Measurements from ENCODE around the gene CDK12.
"Not testable (repeated sequence)": the region's sequence is repeated elsewhere in the genome, so short reads cannot be mapped to it uniquely, and the experiment has no call there.

Gene CDK12

DNA sequence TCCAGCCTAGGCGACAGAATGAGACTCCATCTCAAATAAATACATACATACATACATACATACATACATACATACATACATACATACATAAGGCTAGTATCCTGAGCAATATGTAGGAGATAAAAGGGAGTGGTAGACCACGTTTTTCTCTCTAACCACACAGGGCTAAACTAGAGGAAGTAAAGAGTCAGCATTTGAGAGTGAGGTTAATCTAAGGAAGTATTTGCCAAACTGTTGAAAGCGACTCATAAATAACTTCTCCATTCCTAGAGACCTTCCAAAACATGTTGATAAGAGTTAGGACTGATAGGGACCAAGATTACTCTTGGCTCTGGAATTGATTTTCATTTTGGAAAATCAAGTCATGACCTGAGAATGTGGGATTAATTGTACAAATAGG is 77.6 kb downstream of the CDK12 start:
- TF ChIP-seq, protein P1, sequence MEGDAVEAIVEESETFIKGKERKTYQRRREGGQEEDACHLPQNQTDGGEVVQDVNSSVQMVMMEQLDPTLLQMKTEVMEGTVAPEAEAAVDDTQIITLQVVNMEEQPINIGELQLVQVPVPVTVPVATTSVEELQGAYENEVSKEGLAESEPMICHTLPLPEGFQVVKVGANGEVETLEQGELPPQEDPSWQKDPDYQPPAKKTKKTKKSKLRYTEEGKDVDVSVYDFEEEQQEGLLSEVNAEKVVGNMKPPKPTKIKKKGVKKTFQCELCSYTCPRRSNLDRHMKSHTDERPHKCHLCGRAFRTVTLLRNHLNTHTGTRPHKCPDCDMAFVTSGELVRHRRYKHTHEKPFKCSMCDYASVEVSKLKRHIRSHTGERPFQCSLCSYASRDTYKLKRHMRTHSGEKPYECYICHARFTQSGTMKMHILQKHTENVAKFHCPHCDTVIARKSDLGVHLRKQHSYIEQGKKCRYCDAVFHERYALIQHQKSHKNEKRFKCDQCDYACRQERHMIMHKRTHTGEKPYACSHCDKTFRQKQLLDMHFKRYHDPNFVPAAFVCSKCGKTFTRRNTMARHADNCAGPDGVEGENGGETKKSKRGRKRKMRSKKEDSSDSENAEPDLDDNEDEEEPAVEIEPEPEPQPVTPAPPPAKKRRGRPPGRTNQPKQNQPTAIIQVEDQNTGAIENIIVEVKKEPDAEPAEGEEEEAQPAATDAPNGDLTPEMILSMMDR (IDR thresholded peaks at IDR 0.05; ENCODE audit: control insufficient read depth, insufficient read depth, low read depth, low read length, missing control alignments), result no peak
- H3K4me3 ChIP-seq (ENCODE audit: control insufficient read depth, low read depth, low read length), result no peak overlapping the region
- no peak for DNase-seq (ENCODE audit: low read depth)

DNA sequence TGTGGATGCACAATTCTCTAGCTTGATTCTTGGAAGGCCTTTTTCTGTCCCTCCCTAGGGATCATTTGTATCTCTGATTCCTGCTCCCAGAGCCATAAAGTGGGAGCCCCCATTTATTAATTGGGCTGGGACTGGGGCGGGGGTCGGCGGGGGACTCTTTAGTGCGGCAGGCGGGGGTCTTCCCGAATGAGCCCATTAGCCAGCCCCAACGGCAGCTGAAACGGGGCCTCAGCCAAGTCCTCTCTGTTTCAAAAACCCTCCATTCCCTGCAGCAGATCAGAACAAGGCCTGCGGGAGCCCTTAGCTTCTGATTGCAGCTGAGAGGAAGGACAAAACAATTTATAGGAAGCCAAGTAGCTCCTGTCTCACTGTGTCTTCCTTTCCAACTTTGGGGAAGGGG is 79.3 kb downstream of the CDK12 start:
- TF ChIP-seq, protein P1 (IDR thresholded peaks at IDR 0.05; ENCODE audit: control insufficient read depth, insufficient read depth, low read depth, low read length, missing control alignments), result no peak
- H3K4me3 ChIP-seq (ENCODE audit: control insufficient read depth, low read depth, low read length), result no peak overlapping the region
- DNase-seq (ENCODE audit: low read depth), result no peak

DNA sequence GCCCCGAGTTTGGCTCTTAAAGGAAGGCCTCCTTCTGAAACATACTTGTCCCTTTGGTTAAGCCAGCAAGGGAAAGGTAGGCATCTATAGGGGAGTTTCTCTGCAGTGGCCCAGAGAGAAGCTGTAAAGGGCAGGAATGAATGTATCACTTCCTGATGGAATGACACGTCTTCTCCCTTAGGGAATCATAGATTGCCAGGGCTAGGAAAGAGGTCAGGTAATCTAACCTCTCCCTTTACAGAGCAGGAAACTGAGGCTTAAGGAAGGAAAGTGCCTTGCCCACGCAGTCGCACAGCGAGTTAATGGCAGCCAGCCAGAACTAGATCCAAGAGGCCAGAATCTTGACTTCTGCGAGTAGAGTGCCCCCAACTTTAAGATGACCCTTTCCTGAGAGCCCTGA is 80.4 kb downstream of the CDK12 start:
- H3K4me3 ChIP-seq (ENCODE audit: control insufficient read depth, low read depth, low read length), result no peak overlapping the region
- TF ChIP-seq, protein P1 (IDR thresholded peaks at IDR 0.05; ENCODE audit: control insufficient read depth, insufficient read depth, low read depth, low read length, missing control alignments), result no peak
- DNase-seq (ENCODE audit: low read depth), result no peak

DNA sequence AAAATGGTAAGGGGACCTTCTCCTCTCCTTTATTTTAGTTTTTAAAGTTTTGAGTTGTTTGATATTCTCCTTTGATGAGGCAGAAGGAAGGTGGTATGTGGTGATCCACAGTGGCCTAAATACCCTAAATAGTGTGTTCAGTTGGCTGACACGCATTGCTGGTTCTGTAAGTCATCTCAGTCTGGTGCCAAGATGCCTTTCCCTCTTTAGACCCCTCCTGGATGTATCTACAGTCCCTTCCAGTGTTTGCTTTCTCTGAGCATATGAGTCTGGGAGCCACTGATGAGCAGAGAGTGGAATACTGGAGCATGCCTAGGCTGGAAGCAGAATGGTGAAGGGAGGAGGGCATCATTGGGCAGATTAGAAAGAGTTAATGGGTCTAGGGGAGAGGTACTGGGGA is 81.9 kb downstream of the CDK12 start:
- no peak for DNase-seq (ENCODE audit: low read depth)
- TF ChIP-seq, protein P1 (IDR thresholded peaks at IDR 0.05; ENCODE audit: control insufficient read depth, insufficient read depth, low read depth, low read length, missing control alignments), result no peak
- no peak overlapping the region for H3K4me3 ChIP-seq (ENCODE audit: control insufficient read depth, low read depth, low read length)

DNA sequence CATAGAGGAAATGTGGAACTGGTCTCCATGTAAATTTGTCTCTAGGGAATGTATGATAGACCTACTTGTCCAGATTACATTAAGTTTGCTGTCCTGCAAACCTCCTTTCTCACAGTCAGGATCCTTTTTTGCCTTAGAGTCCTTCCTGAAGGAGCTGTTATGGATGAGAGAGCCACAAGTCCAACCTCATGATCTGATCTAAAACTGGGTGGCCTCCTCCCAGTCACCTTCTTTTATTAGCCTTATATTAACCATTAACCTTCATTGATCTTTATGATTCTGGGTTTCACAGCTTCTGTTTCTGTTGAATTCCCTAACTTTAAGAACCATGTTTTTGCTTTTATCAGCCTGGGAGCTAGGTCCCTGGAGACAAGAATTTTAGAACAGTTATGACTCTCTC is 82.4 kb downstream of the CDK12 start:
- no peak overlapping the region for H3K4me3 ChIP-seq (ENCODE audit: control insufficient read depth, low read depth, low read length)
- TF ChIP-seq, protein P1 (IDR thresholded peaks at IDR 0.05; ENCODE audit: control insufficient read depth, insufficient read depth, low read depth, low read length, missing control alignments), result no peak
- no peak for DNase-seq (ENCODE audit: low read depth)

GRCh38 chr17:39544361-39544760 is 83.1 kb downstream of the CDK12 start:
- DNase-seq (ENCODE audit: low read depth); H3K4me3 ChIP-seq (ENCODE audit: control insufficient read depth, low read depth, low read length): not testable (repeated sequence)

- DNase-seq (ENCODE audit: low read depth), result no peak
- TF ChIP-seq, protein P1 (IDR thresholded peaks at IDR 0.05; ENCODE audit: control insufficient read depth, insufficient read depth, low read depth, low read length, missing control alignments), result peak; percentile 82
These were observed 86.6 kb downstream of the CDK12 start for GRCh38 chr17:39547713-39548478.

More at GRCh38 chr17:39547713-39548478, 86.6 kb downstream of the CDK12 start:
- no peak overlapping the region for H3K4me3 ChIP-seq (ENCODE audit: control insufficient read depth, low read depth, low read length)

Measured in AG09309 (cell line).